NB4 (cell line): ENCODE data around the gene R3HDM1.
"Not testable (repeated sequence)": the region's sequence is repeated elsewhere in the genome, so short reads cannot be mapped to it uniquely, and the experiment has no call there.

Source experiments
- MYC ChIP-seq: IDR thresholded peaks from 2 replicates; pipeline ENCODE4 v1.6.1; 2011; ENCODE audit warnings: low read depth, low read length
- POLR2A ChIP-seq: IDR thresholded peaks from 2 replicates; pipeline ENCODE4 v1.6.1; 2011; ENCODE audit warnings: mild to moderate bottlenecking; ENCODE audit not compliant: insufficient read length; ENCODE audit errors: extremely low read depth
- TF ChIP-seq, protein P1 (sequence below): IDR thresholded peaks from one replicate; pipeline ENCODE4 v1.5.1; 2012; ENCODE audit warnings: low read depth, low read length
- TF ChIP-seq, protein P2 (sequence below): IDR thresholded peaks from 2 replicates; pipeline ENCODE4 v1.6.1; 2011; ENCODE audit warnings: low read depth, low read length

- TF ChIP-seq MYC, POLR2A: not testable (repeated sequence)
- TF ChIP-seq, protein P1, sequence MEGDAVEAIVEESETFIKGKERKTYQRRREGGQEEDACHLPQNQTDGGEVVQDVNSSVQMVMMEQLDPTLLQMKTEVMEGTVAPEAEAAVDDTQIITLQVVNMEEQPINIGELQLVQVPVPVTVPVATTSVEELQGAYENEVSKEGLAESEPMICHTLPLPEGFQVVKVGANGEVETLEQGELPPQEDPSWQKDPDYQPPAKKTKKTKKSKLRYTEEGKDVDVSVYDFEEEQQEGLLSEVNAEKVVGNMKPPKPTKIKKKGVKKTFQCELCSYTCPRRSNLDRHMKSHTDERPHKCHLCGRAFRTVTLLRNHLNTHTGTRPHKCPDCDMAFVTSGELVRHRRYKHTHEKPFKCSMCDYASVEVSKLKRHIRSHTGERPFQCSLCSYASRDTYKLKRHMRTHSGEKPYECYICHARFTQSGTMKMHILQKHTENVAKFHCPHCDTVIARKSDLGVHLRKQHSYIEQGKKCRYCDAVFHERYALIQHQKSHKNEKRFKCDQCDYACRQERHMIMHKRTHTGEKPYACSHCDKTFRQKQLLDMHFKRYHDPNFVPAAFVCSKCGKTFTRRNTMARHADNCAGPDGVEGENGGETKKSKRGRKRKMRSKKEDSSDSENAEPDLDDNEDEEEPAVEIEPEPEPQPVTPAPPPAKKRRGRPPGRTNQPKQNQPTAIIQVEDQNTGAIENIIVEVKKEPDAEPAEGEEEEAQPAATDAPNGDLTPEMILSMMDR, result not testable (repeated sequence)
- TF ChIP-seq, protein P2, sequence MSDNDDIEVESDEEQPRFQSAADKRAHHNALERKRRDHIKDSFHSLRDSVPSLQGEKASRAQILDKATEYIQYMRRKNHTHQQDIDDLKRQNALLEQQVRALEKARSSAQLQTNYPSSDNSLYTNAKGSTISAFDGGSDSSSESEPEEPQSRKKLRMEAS, result not testable (repeated sequence)
These were observed 2.3 kb downstream of the R3HDM1 start for GRCh38 chr2:135533545-135533944.
